ENCODE results near the gene SUPT4H1.

SUPT4H1 gene

GRCh38 chr17:58302919-58303585 is 48.9 kb downstream of the SUPT4H1 start:
- no peak for DNase-seq

- no peak for DNase-seq
These were observed 49.7 kb downstream of the SUPT4H1 start for GRCh38 chr17:58302171-58302918.

GRCh38 chr17:58301504-58302150 is 50.4 kb downstream of the SUPT4H1 start:
- no peak for DNase-seq

GRCh38 chr17:58300336-58300735 is 51.7 kb downstream of the SUPT4H1 start:
- DNase-seq = no peak
